Ishikawa (cell line): Measurements from ENCODE around the gene TBC1D14.

Source experiments
- CEBPB ChIP-seq: IDR thresholded peaks from 2 replicates; pipeline ENCODE4 v1.6.1; 2012
- CREB1 ChIP-seq: IDR thresholded peaks from 2 replicates; pipeline ENCODE4 v1.6.1; 2012; ENCODE audit warnings: low read depth
- EGR1 ChIP-seq: IDR thresholded peaks from 2 replicates; pipeline ENCODE4 v1.6.1; 2012
- EP300 ChIP-seq: IDR thresholded peaks from 2 replicates; pipeline ENCODE4 v1.6.1; 2012; ENCODE audit warnings: borderline replicate concordance
- FOXM1 ChIP-seq: IDR thresholded peaks from 2 replicates; pipeline ENCODE4 v1.6.1; 2012; ENCODE audit warnings: low read depth, borderline replicate concordance
- NFIC ChIP-seq: IDR thresholded peaks from 2 replicates; pipeline ENCODE4 v1.6.1; 2012
- RAD21 ChIP-seq: IDR thresholded peaks from 2 replicates; pipeline ENCODE4 v1.6.1; 2012; ENCODE audit warnings: low read depth
- TAF1 ChIP-seq: IDR thresholded peaks from 2 replicates; pipeline ENCODE4 v1.6.1; 2012; ENCODE audit warnings: low read depth, mild to moderate bottlenecking
- TCF12 ChIP-seq: IDR thresholded peaks from 2 replicates; pipeline ENCODE4 v1.6.1; 2012; ENCODE audit warnings: low read depth
- TEAD4 ChIP-seq: IDR thresholded peaks from 2 replicates; pipeline ENCODE4 v1.6.1; 2012
- YY1 ChIP-seq: IDR thresholded peaks from 2 replicates; pipeline ENCODE4 v1.6.1; 2012; ENCODE audit warnings: low read depth
- ZBTB7A ChIP-seq: IDR thresholded peaks from 2 replicates; pipeline ENCODE4 v1.6.1; 2012; ENCODE audit warnings: low read depth
- TF ChIP-seq, protein P1 (sequence below): IDR thresholded peaks from 2 replicates; pipeline ENCODE4 v1.6.1; 2012
- TF ChIP-seq, protein P2 (sequence below): IDR thresholded peaks from 2 replicates; pipeline ENCODE4 v1.6.1; 2012; ENCODE audit warnings: low read depth, mild to moderate bottlenecking
- TF ChIP-seq, protein P3 (sequence below): IDR thresholded peaks from 2 replicates; pipeline ENCODE4 v1.6.1; 2012

The TBC1D14 gene

DNA sequence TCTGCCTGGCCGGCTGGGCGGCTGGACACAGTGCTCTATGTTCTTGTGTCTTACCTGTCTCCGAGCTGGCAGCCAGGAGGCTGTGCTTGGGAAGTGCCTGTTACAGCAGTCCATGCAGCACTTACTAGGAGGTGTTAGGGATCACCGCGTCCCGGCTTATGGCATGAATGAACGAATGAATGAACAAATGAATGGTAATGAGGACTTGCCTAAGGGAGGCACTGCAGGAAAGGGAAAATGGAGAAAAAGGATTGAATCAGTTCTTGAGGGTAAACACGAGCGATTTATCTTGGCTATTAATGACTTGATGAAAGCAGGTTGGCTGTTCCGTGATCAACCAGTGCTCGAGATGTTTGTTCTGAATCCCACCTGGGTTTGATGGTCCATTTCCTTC is 31.1 kb downstream of the TBC1D14 start:
- TF ChIP-seq, protein P1, sequence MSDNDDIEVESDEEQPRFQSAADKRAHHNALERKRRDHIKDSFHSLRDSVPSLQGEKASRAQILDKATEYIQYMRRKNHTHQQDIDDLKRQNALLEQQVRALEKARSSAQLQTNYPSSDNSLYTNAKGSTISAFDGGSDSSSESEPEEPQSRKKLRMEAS: no peak
- TF ChIP-seq CREB1 (no peak), NFIC (no peak), FOXM1 (no peak), EP300 (no peak), CEBPB (no peak), YY1 (no peak), EGR1 (no peak), TEAD4 (no peak), ZBTB7A (no peak), RAD21 (no peak)
- TF ChIP-seq, protein P2, sequence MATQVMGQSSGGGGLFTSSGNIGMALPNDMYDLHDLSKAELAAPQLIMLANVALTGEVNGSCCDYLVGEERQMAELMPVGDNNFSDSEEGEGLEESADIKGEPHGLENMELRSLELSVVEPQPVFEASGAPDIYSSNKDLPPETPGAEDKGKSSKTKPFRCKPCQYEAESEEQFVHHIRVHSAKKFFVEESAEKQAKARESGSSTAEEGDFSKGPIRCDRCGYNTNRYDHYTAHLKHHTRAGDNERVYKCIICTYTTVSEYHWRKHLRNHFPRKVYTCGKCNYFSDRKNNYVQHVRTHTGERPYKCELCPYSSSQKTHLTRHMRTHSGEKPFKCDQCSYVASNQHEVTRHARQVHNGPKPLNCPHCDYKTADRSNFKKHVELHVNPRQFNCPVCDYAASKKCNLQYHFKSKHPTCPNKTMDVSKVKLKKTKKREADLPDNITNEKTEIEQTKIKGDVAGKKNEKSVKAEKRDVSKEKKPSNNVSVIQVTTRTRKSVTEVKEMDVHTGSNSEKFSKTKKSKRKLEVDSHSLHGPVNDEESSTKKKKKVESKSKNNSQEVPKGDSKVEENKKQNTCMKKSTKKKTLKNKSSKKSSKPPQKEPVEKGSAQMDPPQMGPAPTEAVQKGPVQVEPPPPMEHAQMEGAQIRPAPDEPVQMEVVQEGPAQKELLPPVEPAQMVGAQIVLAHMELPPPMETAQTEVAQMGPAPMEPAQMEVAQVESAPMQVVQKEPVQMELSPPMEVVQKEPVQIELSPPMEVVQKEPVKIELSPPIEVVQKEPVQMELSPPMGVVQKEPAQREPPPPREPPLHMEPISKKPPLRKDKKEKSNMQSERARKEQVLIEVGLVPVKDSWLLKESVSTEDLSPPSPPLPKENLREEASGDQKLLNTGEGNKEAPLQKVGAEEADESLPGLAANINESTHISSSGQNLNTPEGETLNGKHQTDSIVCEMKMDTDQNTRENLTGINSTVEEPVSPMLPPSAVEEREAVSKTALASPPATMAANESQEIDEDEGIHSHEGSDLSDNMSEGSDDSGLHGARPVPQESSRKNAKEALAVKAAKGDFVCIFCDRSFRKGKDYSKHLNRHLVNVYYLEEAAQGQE: no peak
- TF ChIP-seq, protein P3, sequence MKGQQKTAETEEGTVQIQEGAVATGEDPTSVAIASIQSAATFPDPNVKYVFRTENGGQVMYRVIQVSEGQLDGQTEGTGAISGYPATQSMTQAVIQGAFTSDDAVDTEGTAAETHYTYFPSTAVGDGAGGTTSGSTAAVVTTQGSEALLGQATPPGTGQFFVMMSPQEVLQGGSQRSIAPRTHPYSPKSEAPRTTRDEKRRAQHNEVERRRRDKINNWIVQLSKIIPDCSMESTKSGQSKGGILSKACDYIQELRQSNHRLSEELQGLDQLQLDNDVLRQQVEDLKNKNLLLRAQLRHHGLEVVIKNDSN: no peak

DNA sequence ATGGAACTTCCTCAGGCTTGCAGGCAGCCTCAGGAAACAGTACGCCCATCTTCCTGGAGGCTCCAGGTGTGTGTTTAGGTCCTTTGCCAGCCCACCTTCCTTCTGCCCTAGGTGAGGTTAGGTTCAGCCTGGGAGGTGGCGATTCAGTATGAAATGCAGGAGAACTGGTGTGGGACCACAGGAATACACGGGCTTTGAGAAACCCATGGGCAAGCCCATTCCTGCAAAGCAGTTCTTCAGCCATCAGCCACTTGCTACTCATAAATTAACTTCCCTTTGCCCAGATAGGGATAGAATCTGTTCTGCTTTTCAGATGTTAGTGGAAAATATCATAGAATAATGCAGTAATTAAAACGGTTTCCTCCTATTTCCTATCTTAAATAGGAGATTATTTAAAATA is 32.2 kb downstream of the TBC1D14 start:
- TF ChIP-seq TAF1: no peak
- TF ChIP-seq FOXM1: no peak
- TF ChIP-seq, protein P1: no peak
- TF ChIP-seq YY1: no peak
- TF ChIP-seq RAD21: no peak
- TF ChIP-seq CREB1: no peak
- TF ChIP-seq ZBTB7A: no peak
- TF ChIP-seq TEAD4: no peak
- no peak for TF ChIP-seq EGR1
- TF ChIP-seq TCF12: no peak

DNA sequence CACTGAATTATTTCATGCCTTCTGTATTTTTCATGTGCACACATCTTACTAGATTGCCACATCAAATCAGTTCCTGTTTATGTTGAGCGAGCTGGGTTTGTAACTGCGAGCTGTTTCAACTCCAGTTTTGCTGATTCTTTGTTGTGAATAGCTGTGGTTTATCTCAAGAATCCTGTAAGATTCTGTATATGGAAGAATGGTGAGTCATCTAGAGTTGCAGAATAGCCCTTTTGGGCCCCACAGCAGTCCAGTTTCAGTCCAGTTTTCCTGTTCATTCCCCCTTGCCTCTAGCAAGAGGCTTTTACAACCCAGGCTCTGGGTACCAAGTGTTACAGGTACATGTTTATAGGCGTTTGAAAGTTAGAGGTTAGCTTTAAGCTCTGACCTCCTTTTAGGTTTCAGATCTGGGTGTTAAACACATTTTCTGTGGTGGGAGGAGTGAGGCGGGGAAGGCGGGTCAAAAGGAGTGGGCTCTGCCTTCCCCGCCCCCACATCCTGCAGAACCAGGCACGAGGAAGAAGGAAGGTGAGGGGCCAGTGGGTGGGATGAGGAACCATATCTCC is 32.7 kb downstream of the TBC1D14 start:
- TF ChIP-seq YY1 (no peak), CREB1 (no peak), ZBTB7A (no peak), FOXM1 (no peak), TEAD4 (no peak), EP300 (no peak), NFIC (no peak), CEBPB (no peak), RAD21 (no peak), EGR1 (no peak), TAF1 (no peak)
- TF ChIP-seq, protein P1: no peak
- TF ChIP-seq, protein P2: no peak
- TF ChIP-seq, protein P3: no peak

DNA sequence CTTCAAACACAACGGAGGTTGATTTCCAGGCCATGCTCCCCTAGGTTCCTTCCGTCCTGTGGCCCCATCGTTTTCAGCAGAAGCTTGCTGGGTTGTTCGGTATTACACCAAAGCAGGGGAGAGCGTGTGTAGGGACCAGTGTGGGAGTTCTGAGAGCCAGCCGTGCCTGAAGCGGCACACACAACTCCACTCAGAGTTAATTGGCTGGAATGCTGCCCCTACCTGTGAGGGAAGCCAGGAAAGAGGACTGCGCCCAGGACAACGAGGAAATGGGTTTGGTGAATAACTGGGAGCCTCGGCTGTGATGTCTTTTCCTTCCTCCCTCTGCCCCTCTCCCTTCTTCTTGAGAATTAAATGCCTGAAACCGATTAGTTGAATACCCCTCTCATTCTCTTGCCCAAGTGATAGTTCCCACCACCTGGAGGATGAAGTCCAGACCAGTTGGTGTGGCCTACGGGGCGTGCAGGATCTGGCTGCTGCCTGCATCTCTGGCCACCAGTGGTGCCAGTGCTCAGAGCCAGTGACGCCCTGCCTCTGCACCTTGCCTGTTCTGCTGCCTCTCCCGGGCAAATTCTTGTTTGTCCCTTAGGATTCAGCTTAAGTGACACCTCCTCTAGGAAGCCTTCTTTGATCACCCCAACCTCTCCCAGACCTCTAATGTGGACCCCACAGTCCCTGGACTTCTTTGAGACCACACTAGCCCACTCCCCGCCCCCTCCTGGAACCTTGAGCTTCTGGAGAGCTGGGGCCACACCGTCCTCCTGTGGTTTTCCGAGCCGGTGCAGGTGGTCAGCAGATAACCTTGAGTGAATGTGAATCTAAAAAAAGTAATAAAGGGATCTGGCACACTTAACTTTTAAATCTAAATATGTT is 33.6 kb downstream of the TBC1D14 start:
- TF ChIP-seq YY1: no peak

DNA sequence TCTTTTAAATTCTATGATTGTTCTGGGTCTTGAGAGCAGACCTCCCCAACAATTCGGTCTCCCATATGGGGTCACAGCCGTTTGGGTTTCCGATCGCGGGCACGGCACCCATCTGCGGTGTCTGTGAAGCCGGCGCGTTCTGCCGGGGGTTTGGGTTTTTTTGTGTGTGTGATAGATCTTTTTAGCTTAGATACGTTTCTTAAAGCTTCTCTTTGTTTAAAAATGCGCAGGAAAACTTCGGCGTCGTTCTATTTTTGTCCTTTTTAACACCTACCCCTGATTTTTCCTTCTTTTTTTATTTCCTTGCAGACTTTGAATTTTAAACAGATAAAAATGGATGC is 34.2 kb downstream of the TBC1D14 start:
- TF ChIP-seq ZBTB7A (no peak), CREB1 (no peak), YY1 (no peak), NFIC (no peak), FOXM1 (no peak), EP300 (no peak), TCF12 (no peak), CEBPB (no peak), TAF1 (no peak), RAD21 (no peak), EGR1 (no peak), TEAD4 (no peak)
- TF ChIP-seq, protein P3: no peak
- TF ChIP-seq, protein P1: no peak
- TF ChIP-seq, protein P2: no peak
